GM12878 (cell line): Measurements from ENCODE around the gene F12. TPM values are rescaled to one million over a fixed set of nuclear protein-coding genes. Genes with fewer than 3 reads are reported as not detected.

ENCODE experiments used
- CBX3 ChIP-seq: fragments of 200-600 bp; sonication (generic); IDR thresholded peaks from 2 replicates; pipeline ENCODE4 v1.6.1; 2016; ENCODE audit warnings: low read depth, borderline replicate concordance
- CEBPZ ChIP-seq: fragments of 150-350 bp; IDR thresholded peaks from 2 replicates; pipeline ENCODE4 v1.6.1; 2016; ENCODE audit warnings: low read depth, low read length
- FOXM1 ChIP-seq: IDR thresholded peaks from 2 replicates; pipeline ENCODE4 v1.6.1; 2012; ENCODE audit warnings: low read depth, mild to moderate bottlenecking, inconsistent platforms, low read length, moderate library complexity
- IRF3 ChIP-seq: fragments of 450-650 bp; IDR thresholded peaks from 2 replicates; pipeline ENCODE4 v1.6.1; 2014; ENCODE audit warnings: mild to moderate bottlenecking
- MTA2 ChIP-seq: fragments of 450-650 bp; IDR thresholded peaks from 2 replicates; pipeline ENCODE4 v1.6.1; 2016; ENCODE audit warnings: low read depth, mild to moderate bottlenecking, moderate library complexity
- SMARCA5 ChIP-seq: fragments of 450-650 bp; IDR thresholded peaks from 2 replicates; pipeline ENCODE4 v1.6.1; 2017; ENCODE audit warnings: mild to moderate bottlenecking
- YBX1 ChIP-seq: fragments of 450-650 bp; IDR thresholded peaks from 2 replicates; pipeline ENCODE4 v1.6.1; 2016; ENCODE audit warnings: antibody characterized with exemption
- polyA plus RNA-seq, 11 experiments: library from polyadenylated mRNA; depleted of rRNA in 4 of 11; unstranded in 6 of 11; stranded (reverse) in 5 of 11; fragments of >200 nt; fragmentation: Nextera tagmentation in 4 of 11; fragmentation: Illumina TruSeq in 1 of 11; extraction: Ambion mirVana in 4 of 11; extraction: Trizol in 1 of 11; gene quantifications; 1 replicate in 1 of 11; 2 replicates in 10 of 11; pipeline versions ENCODE4 v1.2.1 to v1.2.3, GENCODE V29; 2011 to 2016; ENCODE audit warnings: inconsistent platforms in 2 of 11, missing spikeins in 2 of 11, low read depth in 1 of 11
- total RNA-seq, 4 experiments: library from RNA; depleted of rRNA in 3 of 4; stranded (reverse); fragments of >200 nt in 3 of 4; fragmentation: Illumina TruSeq in 1 of 4; extraction: Trizol in 1 of 4; gene quantifications; 2 replicates each; pipeline versions ENCODE4 v1.2.1 to v1.2.3, GENCODE V29; 2013 to 2021

Gene F12
- total and polyA plus RNA-seq, 10 of the 15 experiments (the other 5 are each of a cell fraction or from before 2014, with no cell fraction given), result 0.25 to 11.3 (median 5.5) TPM

GRCh38 chr5:177431317-177432142, 22.2 kb upstream of the F12 start (continued):
- TF ChIP-seq CEBPZ (no peak), IRF3 (no peak), MTA2 (peak; percentile 46; the same call in 1 of the 2 replicates), YBX1 (no peak), SMARCA5 (peak; percentile 99), CBX3 (no peak), FOXM1 (no peak)
- TF ChIP-seq, all 136 proteins: peak for 46
